ENCODE data around the gene DPYD.

Gene DPYD

DNA sequence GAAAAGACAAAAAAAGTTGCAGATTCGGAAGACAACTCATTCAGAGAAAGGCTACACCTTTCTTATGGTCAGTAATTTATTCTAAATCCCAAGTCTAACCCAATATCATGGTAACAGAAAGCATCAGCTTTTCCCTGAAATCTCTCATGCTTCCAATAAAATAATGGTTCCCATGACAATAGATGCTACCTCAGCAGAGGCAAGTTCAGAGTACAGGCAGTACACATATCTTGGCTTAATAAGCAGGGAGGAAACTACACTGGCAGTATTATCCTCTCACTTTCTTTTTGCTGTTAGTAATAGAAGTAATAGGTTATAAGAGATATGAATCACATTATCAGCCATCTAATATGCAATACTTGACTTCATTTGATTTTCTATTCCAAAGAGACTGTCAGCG is 137.1 kb downstream of the DPYD start:
- DNase-seq (ENCODE audit: low spot score) = no peak

- DNase-seq (ENCODE audit: low spot score) = no peak
These were observed 139.0 kb downstream of the DPYD start for GRCh38 chr1:97781762-97782337.

DNA sequence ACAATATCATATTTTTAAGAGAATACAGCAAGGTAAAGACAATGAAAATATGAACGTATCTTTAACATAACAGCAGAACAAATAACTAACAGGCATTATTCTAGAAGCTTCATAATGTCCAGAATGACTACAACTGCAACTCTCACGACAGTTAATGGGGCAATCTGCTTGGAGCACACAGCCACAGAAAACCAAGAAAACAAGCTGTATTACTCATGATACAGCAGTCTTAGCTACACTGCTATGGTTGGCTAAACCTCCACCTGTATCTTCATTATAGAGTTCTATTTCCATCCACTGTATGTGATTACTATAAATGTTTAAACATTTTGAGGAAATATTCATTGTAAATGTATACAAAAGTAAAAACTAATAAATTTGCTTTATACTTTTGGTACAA is 139.9 kb downstream of the DPYD start:
- DNase-seq (ENCODE audit: low spot score) = no peak

DNA sequence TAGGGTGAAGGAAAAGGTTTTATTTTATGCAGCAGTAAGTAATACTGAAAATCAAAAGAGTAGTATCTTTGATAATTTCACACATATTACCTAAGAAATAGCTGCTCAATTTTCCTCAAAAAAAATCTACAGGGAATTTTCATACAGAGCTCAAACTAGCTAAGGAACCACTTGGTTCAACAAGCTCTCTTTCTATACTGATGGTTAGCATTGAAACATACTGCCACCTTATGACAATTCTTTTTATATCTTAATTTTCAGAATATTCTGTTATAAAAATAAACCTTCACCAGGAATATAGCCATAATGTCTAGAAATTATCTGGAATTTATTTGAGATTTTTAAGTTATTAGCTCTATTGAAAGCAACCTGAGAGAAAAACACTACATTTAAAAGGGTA is 142.1 kb downstream of the DPYD start:
- no peak for DNase-seq (ENCODE audit: low spot score)

DNA sequence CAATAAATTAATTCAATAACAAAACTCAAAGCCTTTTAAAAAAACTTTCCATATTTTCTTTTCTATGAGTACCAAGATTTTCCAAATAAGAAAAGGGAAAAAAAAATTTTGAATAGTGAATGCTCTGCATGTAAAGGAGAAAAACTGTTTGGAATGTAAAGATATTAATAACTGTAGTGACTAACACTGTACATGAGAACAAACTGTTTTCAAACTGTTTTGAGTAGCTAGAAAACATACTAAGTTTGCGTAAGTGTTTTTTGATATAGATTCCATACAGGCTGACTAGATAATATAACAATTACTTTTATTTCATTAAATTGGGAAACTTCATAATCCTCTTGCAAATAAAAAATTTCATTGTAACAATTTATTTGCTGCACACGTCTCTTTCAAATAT is 150.5 kb downstream of the DPYD start:
- no peak for DNase-seq (ENCODE audit: low spot score)

- no peak for DNase-seq (ENCODE audit: low spot score)
These were observed 153.5 kb downstream of the DPYD start for GRCh38 chr1:97767381-97767780.

DNA sequence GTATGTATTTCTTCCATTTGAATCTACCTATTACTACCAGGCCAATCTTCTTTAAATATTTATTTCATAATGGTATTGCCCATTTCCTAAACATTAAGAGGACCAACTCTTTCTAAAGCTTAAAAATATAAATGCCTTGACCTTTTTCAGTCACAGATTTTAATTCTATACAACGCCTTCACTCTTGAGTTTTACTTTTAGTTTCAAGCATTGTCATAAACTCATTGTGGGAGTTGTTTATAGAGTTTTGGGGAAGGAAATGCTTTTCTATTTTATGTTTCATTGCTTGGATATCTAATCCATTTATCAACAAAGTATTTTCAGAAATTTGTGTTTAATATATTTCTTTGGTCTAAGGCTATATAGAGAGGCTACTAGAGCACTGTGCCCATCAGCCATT is 155.8 kb downstream of the DPYD start:
- DNase-seq (ENCODE audit: low spot score) = no peak

- no peak for DNase-seq (ENCODE audit: low spot score)
These were observed 159.2 kb downstream of the DPYD start for GRCh38 chr1:97761637-97762036.

DNA sequence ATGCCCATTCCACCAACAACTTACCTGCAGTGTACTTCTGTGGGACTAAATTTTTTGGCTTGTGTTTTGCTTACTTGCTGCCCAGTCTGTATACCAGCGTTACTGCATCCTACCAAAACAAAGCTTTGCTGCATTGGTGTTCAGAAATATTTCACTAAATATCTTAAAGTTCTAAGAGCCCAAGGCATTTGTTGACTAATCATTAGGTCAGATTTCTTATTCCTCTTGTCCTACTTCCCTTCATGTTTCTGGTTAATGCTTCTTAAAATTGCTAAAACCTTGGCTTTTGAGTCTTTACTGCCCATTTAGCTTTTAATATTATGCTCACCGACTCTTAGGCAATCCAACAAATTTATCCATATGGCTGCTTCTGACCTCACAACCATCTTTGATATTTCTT is 161.8 kb downstream of the DPYD start:
- DNase-seq (ENCODE audit: low spot score) = no peak

- no peak for DNase-seq (ENCODE audit: low spot score)
These were observed 162.2 kb downstream of the DPYD start for GRCh38 chr1:97758541-97759057.

DNA sequence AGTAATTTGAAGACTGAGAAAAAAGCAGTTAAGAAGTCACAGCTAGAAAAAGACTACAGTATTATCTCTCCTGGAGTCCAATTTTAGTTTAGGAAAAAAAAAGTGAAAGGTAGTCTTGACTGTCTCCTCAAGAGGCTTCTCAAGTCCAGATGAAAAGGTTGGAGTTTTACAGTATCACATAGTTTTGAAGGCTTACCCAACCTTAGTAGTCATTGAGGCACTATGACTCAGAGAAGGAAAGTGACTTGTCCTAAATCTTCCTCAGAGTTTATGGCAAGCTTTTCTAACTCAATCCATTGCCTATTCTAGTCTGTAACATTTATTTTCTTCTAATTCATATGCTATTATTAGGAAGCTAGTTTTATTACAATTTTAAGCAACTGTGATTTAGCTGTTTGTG is 174.9 kb downstream of the DPYD start:
- no peak for DNase-seq (ENCODE audit: low spot score)

- no peak for DNase-seq (ENCODE audit: low spot score)
These were observed 175.9 kb downstream of the DPYD start for GRCh38 chr1:97744977-97745376.

GRCh38 chr1:97743129-97743528 is 177.7 kb downstream of the DPYD start:
- DNase-seq (ENCODE audit: low spot score) = no peak

DNA sequence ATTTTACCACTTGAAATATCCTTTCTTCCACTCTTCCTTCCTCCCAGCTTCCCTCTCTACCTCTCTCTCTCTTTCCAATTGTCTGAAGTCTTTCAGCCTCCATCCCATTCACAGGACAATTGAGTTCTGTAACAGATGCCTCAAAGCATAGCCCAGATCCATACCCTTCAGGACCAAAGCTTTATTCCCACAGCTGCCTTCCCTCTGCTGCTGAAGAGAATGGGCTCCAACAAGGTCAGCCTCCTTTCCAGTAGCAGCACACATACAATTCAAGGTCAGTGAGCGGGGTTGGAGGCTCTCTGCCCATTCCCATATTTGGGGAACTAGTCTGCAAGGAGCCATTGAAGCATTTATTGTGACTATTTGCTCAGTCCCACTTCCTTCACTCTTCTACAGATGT is 179.9 kb downstream of the DPYD start:
- DNase-seq (ENCODE audit: low spot score) = no peak

- DNase-seq (ENCODE audit: low spot score) = no peak
These were observed 181.2 kb downstream of the DPYD start for GRCh38 chr1:97739596-97740103.

DNA sequence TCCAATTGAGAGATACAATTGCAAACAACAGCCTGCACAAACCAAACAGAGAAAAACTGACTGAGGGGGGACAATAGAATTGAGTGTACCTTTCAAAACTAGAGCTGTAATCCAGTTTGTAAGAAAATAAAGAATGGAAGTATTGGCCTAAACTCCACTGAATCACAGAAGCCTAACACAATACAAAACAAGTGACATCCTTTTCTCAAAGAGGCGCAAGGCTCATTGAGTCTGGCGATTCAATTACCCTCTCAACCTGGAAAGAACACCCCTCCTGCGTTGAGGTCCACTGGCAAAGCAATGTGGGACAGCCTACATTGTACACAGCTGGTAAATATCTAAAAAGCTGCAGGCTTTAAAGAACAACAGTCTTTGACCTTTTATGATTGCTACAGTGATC is 182.6 kb downstream of the DPYD start:
- no peak for DNase-seq (ENCODE audit: low spot score)

DNA sequence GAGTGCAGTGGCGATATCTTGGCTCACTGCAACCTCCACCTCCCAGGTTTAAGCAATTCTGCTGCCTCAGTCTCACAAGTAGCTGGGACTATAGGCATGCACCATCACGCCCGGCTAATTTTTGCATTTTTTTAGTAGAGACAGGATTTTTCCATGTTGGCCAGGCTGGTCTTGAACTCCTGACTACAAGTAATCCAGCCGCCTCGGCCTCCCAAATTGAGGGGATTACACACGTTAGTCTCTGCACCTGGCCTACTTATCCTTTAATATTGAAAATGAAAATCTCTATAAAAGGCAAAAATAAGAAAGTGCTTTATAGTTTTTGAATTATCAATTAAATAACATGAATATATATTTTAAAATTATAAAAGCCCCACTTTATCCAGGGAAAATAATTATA is 190.6 kb downstream of the DPYD start:
- DNase-seq (ENCODE audit: low spot score) = no peak

DNA sequence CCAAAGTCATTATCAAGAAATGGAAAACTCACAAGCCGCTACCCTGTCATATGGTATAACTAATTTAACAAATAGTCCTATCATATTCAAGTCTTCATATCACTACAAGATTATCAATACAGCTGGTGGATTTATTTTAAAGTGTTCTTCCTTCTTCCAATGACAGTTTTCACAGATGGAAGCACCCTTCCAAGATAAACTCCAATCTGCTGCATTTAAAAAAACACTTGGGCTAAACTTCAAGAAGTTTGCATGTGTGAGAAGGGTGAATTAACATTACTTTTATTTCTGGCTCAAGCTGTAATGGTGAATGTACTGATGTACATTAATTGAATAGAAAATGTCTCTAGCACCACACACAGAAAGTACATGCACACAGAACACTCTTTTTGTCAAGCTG is 192.4 kb downstream of the DPYD start:
- no peak for DNase-seq (ENCODE audit: low spot score)

DNA sequence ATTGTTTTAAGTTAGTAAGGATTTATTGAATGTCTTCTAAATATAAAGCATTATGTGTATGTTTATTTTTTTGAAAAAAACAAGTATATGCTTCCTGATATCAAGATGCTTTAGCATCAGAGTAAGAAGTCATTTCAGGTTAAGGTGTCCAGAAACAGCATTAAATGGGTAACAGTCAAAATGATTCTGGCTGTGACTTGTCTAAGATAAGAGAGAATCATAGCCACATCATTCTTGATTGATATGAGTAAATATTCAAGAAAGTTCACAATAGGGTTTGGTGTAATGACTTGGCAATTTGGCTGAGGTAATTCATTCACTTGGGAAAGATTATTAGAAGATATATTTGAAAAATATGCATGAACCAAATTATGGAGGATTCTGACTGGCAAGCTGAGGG is 193.8 kb downstream of the DPYD start:
- no peak for DNase-seq (ENCODE audit: low spot score)

- DNase-seq (ENCODE audit: low spot score) = no peak
These were observed 194.4 kb downstream of the DPYD start for GRCh38 chr1:97726386-97726785.

DNA sequence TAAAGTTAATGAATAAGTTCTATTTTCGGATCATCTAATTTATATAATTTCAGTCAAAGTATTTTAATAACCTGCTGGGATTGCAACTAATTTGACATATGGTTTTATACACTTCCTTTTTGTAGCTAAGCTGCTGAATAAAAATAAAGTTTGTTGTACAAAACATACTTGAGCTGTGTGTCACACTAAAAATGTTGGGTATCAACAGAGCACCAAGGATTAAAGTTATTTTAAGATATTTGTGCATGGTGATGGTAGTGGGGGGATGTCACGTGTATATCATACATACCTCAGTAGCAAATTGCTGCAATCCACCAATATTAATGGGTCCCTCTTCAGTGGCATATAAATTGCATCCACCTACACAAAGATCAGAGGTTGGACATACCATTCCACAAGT is 199.6 kb downstream of the DPYD start:
- DNase-seq (ENCODE audit: low spot score) = no peak

- DNase-seq (ENCODE audit: low spot score) = no peak
These were observed 207.9 kb downstream of the DPYD start for GRCh38 chr1:97712980-97713379.

DNA sequence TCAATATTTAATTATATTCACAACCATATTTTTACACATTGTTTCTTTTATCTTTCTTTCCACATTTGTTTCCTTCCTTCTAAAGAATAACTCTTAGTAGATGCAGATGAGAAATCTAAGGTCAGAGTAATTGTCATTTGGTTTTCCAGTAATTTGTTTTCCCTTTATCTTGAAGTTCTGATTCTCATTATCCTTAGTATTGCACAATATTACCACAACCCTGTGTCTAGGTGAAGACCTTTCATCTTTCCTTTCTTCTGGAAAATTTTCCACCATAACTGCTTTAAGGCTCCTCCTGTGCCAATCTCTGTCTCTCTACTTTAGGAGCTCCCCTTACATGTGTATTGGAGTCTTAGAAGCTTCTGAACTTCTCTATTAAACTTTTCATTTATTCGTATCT is 209.0 kb downstream of the DPYD start:
- DNase-seq (ENCODE audit: low spot score) = no peak

DNA sequence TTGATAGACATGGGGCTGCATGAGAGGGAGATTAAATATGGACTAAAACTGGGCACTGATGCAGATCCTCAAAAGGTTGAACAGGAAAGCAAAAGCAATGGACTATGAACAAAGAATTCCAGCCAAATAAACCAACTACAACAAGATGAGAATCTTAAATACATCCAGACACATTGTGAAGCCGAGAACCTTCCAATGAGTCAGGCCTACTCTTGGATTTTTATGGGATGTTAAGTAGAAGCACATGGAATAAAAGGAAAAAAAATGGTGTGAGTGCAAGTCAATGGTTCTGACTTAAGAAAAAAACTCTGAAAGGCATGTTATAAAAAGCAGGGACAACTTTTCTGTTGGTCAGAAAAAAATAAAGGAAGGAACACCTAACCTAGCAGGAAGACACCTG is 227.2 kb downstream of the DPYD start:
- DNase-seq (ENCODE audit: low spot score) = no peak

DNA sequence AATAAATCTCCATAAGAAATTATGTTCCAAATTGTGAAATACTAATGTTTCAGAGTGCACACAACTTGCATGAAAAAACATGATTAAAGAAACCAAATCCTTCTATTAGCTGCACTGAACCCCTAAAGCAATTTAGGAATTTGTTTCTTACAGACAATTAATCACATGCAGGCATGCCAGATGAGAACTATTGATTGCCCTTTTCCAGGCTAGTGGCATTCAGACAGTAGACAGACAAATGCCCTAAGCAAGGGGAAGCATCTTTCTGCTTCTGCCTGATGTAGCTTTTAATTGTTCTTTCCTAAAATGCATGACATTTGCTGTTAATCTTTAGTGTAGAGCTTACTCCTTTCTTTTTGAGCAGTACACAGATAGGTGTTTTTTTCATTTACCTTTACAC is 229.5 kb downstream of the DPYD start:
- no peak for DNase-seq (ENCODE audit: low spot score)
